Esophagus squamous epithelium (tissue), 4 donors: ENCODE results near the gene CREBRF.

ENCODE experiments used
- CTCF ChIP-seq, 6 experiments: fragments of 450-650 bp in 4 of 6; fragments of 200-600 bp in 2 of 6; sonication (generic) in 2 of 6; IDR thresholded peaks; one replicate each; pipeline ENCODE4 v1.5.1; 2016 to 2019; ENCODE audit warnings: antibody characterized with exemption in 6 of 6, mild to moderate bottlenecking in 4 of 6, moderate library complexity in 4 of 6
- POLR2A ChIP-seq, 4 donors: fragments of 450-650 bp; IDR thresholded peaks; one replicate each; pipeline ENCODE4 v1.6.1; 2017; ENCODE audit warnings: antibody characterized with exemption in 4 of 4, mild to moderate bottlenecking in 4 of 4, moderate library complexity in 3 of 4

- TF ChIP-seq CTCF (IDR thresholded peaks at IDR 0.05): no peak
- TF ChIP-seq POLR2A (IDR thresholded peaks at IDR 0.05): no peak
Observed at GRCh38 chr5:173055722-173055982, 500 bp upstream of the CREBRF start.
